AG04449 (cell line): ENCODE data around the gene VPS39.
"Not testable (repeated sequence)": the region's sequence is repeated elsewhere in the genome, so short reads cannot be mapped to it uniquely, and the experiment has no call there.

ENCODE experiments used
- CTCF ChIA-PET: fragments of 350-600 bp; formaldehyde crosslinking; extraction: SDS; loops from one replicate; lab custom pipeline; 2021; ENCODE audit warnings: antibody characterized with exemption; lab: Yijun Ruan, JAX
- POLR2A ChIA-PET: fragments of 400-600, 350-600 bp; formaldehyde crosslinking; extraction: SDS; loops from one replicate; lab custom pipeline; 2020; ENCODE audit warnings: antibody characterized with exemption, inconsistent platforms; lab: Yijun Ruan, JAX
- DNase-seq: peaks from one replicate; pipeline ENCODE4 v3.0.0-alpha.2; 2010; ENCODE audit warnings: low read depth, low spot score
- H3K4me3 ChIP-seq: 2 replicates; pipeline ENCODE4 v1.5.1; 2011; ENCODE audit warnings: low read depth, mild to moderate bottlenecking, control low read depth, low read length
- CTCF ChIP-seq: IDR thresholded peaks from one replicate; pipeline ENCODE4 v1.5.1; 2011; ENCODE audit warnings: mild to moderate bottlenecking, moderate library complexity, low read length, control low read depth, inconsistent platforms; ENCODE audit not compliant: insufficient read depth; ENCODE audit errors: missing control alignments

VPS39 gene

GRCh38 chr15:42232606-42233005 lies 24.5 kb upstream of the VPS39 start:
- ChIA-PET CTCF (no interaction called here), POLR2A (no interaction called here)
- no peak overlapping the region for H3K4me3 ChIP-seq
- no peak for DNase-seq
- TF ChIP-seq CTCF, result no peak

DNA sequence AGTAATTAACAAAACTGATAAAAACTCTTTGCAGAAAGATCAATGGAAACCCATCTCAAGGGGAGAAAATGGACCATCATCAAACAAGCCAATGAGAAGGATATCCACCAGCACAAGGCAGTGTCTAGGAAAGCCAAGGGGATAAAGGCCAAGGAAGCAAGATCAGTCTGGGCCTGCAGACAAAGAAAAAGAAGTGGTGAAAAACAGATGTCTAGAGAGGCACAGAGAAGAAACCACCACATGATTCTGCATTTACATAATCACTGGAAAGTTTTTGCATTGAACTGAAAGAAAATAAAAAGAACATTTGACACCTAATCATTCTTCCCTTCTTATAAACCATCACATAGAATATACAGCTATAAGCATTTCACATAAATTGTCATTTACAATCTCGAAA lies 23.0 kb upstream of the VPS39 start:
- CTCF ChIA-PET, result no interaction called here
- TF ChIP-seq CTCF, result no peak
- POLR2A ChIA-PET, result no interaction called here

DNA sequence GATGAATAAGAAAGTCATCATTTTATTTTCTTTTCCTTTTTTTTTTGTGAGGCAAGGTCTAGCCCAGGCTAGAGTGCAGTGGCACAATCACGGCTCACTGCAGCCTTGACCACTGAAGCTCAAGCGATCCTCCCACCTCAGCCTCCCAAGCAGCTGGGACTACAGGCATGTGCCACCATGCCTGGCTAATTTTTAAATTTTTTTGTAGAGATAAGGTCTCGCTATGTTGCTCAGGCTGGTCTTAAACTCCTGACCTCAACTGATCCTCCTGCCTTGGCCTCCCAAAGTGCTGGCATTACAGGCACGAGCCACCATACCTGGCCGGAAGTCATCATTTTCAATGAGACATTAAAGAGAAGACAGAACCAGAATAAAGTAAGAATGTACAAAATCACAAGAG lies 20.9 kb upstream of the VPS39 start:
- H3K4me3 ChIP-seq, POLR2A ChIA-PET, DNase-seq: not testable (repeated sequence)
- CTCF ChIA-PET, result interaction anchor here (0.9 to 2.4 kb wide), 4 partner anchors 9 to 156 kb away, joined by 4 to 9 read pairs (median 4); no protein-coding TSS in a partner anchor

More for the DNA sequence above, 23.0 kb upstream of the VPS39 start:
- no peak for DNase-seq
- H3K4me3 ChIP-seq, result no peak overlapping the region

- ChIA-PET CTCF (interaction anchor here (0.9 to 2.4 kb wide), 3 partner anchors 8 to 157 kb away, joined by 4 to 9 read pairs (median 4); no protein-coding TSS in a partner anchor), POLR2A (no interaction called here)
- no peak overlapping the region for H3K4me3 ChIP-seq
- DNase-seq, result no peak
- no peak for TF ChIP-seq CTCF
These were observed 19.9 kb upstream of the VPS39 start for GRCh38 chr15:42228036-42228435.

DNA sequence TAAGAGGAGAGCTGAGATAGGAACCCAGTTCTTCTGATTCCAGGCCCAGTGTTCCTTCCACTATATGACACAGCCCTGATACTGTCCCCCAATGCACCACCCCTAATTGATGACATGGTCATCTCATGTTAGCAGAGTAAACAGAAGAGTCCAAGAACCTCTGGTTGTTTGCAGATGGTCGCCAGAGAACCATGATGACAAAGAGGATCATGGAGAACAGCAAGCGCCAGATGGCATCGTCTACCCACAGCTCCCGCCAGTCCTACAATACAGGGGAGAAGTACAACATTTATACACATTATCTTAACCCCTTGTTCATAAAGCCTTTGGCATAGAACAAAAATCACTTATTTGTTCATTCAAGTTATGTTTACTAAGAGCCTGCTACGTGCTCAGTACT lies 18.5 kb upstream of the VPS39 start:
- ChIA-PET CTCF (interaction anchor here (0.9 to 2.4 kb wide), 2 partner anchors 158 to 245 kb away, joined by 3 to 9 read pairs; no protein-coding TSS in a partner anchor), POLR2A (no interaction called here)
- no peak for DNase-seq
- TF ChIP-seq CTCF, result no peak
- H3K4me3 ChIP-seq, result no peak overlapping the region

- no peak for DNase-seq
- TF ChIP-seq CTCF, result no peak
- no peak overlapping the region for H3K4me3 ChIP-seq
- CTCF ChIA-PET, result interaction anchor here (1.0 kb wide), 1 partner anchor 8 kb away, joined by 4 read pairs; no protein-coding TSS in a partner anchor
- POLR2A ChIA-PET, result no interaction called here
These were observed 12.1 kb upstream of the VPS39 start for GRCh38 chr15:42220216-42220615.

- DNase-seq, result no peak
- ChIA-PET POLR2A (no interaction called here), CTCF (interaction anchor here (1.0 kb wide), 1 partner anchor 10 kb away, joined by 4 read pairs; no protein-coding TSS in a partner anchor)
- H3K4me3 ChIP-seq, result no peak overlapping the region
- no peak for TF ChIP-seq CTCF
These were observed 11.0 kb upstream of the VPS39 start for GRCh38 chr15:42218953-42219592.
